H9 (cell line): ENCODE results near the gene CDH6. TPM values are rescaled to one million over a fixed set of nuclear protein-coding genes. Genes with fewer than 3 reads are reported as not detected.
A peak's percentile ranks its signal among the peaks of the same experiment; 100 is the strongest.

Experiments
- DNase-seq: peaks from one replicate; pipeline ENCODE4 v3.0.0-alpha.2; 2017
- H2AFZ ChIP-seq: one replicate; pipeline ENCODE4 v1.6.1; 2013; ENCODE audit warnings: mild to moderate bottlenecking, low read length, control low read depth, moderate library complexity
- H2AK5ac ChIP-seq: 2 replicates; pipeline ENCODE4 v1.6.1; 2013; ENCODE audit warnings: low read length, control low read depth, mixed read lengths; ENCODE audit not compliant: insufficient read length
- H2BK120ac ChIP-seq: one replicate; pipeline ENCODE4 v1.6.1; 2013; ENCODE audit warnings: low read depth, mild to moderate bottlenecking, low read length, control low read depth, inconsistent platforms; ENCODE audit not compliant: poor library complexity, severe bottlenecking
- H2BK12ac ChIP-seq: 2 replicates; pipeline ENCODE4 v1.6.1; 2013; ENCODE audit warnings: low read length, control low read depth, mixed read lengths, low read depth; ENCODE audit not compliant: insufficient read length
- H2BK15ac ChIP-seq: 2 replicates; pipeline ENCODE4 v1.6.1; 2013; ENCODE audit warnings: low read depth, low read length, control low read depth
- H2BK20ac ChIP-seq: one replicate; pipeline ENCODE4 v1.6.1; 2013; ENCODE audit warnings: low read depth, mild to moderate bottlenecking, low read length, control low read depth, inconsistent platforms; ENCODE audit not compliant: poor library complexity, severe bottlenecking
- H2BK5ac ChIP-seq: 2 replicates; pipeline ENCODE4 v1.6.1; 2013; ENCODE audit warnings: low read length, control low read depth, mixed read lengths; ENCODE audit not compliant: insufficient read length
- H3K14ac ChIP-seq: 2 replicates; pipeline ENCODE4 v1.6.1; 2013; ENCODE audit warnings: low read length, control low read depth; ENCODE audit not compliant: insufficient read depth
- H3K18ac ChIP-seq: 2 replicates; pipeline ENCODE4 v1.6.1; 2013; ENCODE audit warnings: low read depth, mild to moderate bottlenecking, mixed read lengths, low read length, control low read depth; ENCODE audit not compliant: insufficient read length
- H3K23ac ChIP-seq: 2 replicates; pipeline ENCODE4 v1.6.1; 2013; ENCODE audit warnings: low read length, control low read depth, mixed read lengths, low read depth; ENCODE audit not compliant: insufficient read length
- H3K23me2 ChIP-seq: 2 replicates; pipeline ENCODE4 v1.6.1; 2013; ENCODE audit warnings: low read depth, mild to moderate bottlenecking, mixed read lengths, low read length, control low read depth; ENCODE audit not compliant: insufficient read length, poor library complexity, severe bottlenecking
- H3K27ac ChIP-seq: 2 replicates; pipeline ENCODE4 v1.5.1; 2013; ENCODE audit warnings: low read length, control low read depth, mixed read lengths, low read depth; ENCODE audit not compliant: insufficient read length
- H3K27me3 ChIP-seq: 2 replicates; pipeline ENCODE4 v1.6.1; 2013; ENCODE audit warnings: low read length, control low read depth, inconsistent platforms; ENCODE audit not compliant: insufficient read depth
- H3K4ac ChIP-seq: 2 replicates; pipeline ENCODE4 v1.6.1; 2013; ENCODE audit warnings: low read depth, mild to moderate bottlenecking, control low read depth, inconsistent platforms, low read length, moderate library complexity
- H3K4me1 ChIP-seq: 2 replicates; pipeline ENCODE4 v1.6.1; 2013; ENCODE audit warnings: low read length, control low read depth, inconsistent platforms; ENCODE audit not compliant: insufficient read depth
- H3K4me2 ChIP-seq: 2 replicates; pipeline ENCODE4 v1.6.1; 2013; ENCODE audit warnings: low read length, control low read depth, mixed read lengths; ENCODE audit not compliant: insufficient read length, insufficient read depth
- H3K56ac ChIP-seq: 2 replicates; pipeline ENCODE4 v1.6.1; 2013; ENCODE audit warnings: low read depth, mild to moderate bottlenecking, mixed read lengths, low read length, control low read depth; ENCODE audit not compliant: insufficient read length
- H3K79me1 ChIP-seq: 2 replicates; pipeline ENCODE4 v1.6.1; 2013; ENCODE audit warnings: low read depth, mild to moderate bottlenecking, moderate library complexity, low read length, control low read depth, inconsistent platforms; ENCODE audit not compliant: insufficient read depth, poor library complexity, severe bottlenecking
- H3K79me2 ChIP-seq: 2 replicates; pipeline ENCODE4 v1.6.1; 2013; ENCODE audit warnings: low read length, control low read depth, inconsistent platforms; ENCODE audit not compliant: insufficient read depth
- H3K9ac ChIP-seq: 2 replicates; pipeline ENCODE4 v1.6.1; 2013; ENCODE audit warnings: low read length, control low read depth, mixed read lengths; ENCODE audit not compliant: insufficient read length; ENCODE audit errors: extremely low read depth
- H3K9me3 ChIP-seq: one replicate; pipeline ENCODE4 v1.6.1; 2013; ENCODE audit warnings: low read depth, low read length, inconsistent platforms; ENCODE audit not compliant: control insufficient read depth
- H3T11ph ChIP-seq: one replicate; pipeline ENCODE4 v1.6.1; 2013; ENCODE audit warnings: mild to moderate bottlenecking, low read length, control low read depth, inconsistent platforms
- H4K20me1 ChIP-seq: one replicate; pipeline ENCODE4 v1.6.1; 2013; ENCODE audit not compliant: control insufficient read depth, insufficient read length, insufficient read depth
- H4K5ac ChIP-seq: 2 replicates; pipeline ENCODE4 v1.6.1; 2013; ENCODE audit warnings: low read depth, mild to moderate bottlenecking, mixed read lengths, low read length, control low read depth; ENCODE audit not compliant: insufficient read length
- H4K8ac ChIP-seq: replicated peaks from 2 replicates; pipeline ENCODE4 v1.6.1; 2013; ENCODE audit warnings: low read length, control low read depth, mixed read lengths, low read depth; ENCODE audit not compliant: insufficient read length
- H4K91ac ChIP-seq: 2 replicates; pipeline ENCODE4 v1.6.1; 2013; ENCODE audit warnings: low read depth, mild to moderate bottlenecking, moderate library complexity, mixed read lengths, low read length, control low read depth; ENCODE audit not compliant: insufficient read length
- H3K27ac Mint-ChIP-seq, 3 experiments: 2 replicates in 2 of 3; 3 replicates in 1 of 3; pipeline ENCODE4 v1.8.0; 2020 to 2021; ENCODE audit warnings: mixed read lengths in 3 of 3, mild to moderate bottlenecking in 1 of 3, moderate library complexity in 1 of 3
- H3K27me3 Mint-ChIP-seq: 2 replicates; pipeline ENCODE4 v1.8.0; 2021; ENCODE audit warnings: low read depth, mild to moderate bottlenecking, moderate library complexity, mixed read lengths
- H3K36me3 Mint-ChIP-seq, 3 experiments: 2 replicates in 2 of 3; 3 replicates in 1 of 3; pipeline ENCODE4 v1.8.0; 2020 to 2021; ENCODE audit warnings: low read depth in 3 of 3, mixed read lengths in 3 of 3; ENCODE audit not compliant: insufficient read depth in 1 of 3
- H3K4me1 Mint-ChIP-seq, 2 experiments: 2 replicates each; pipeline ENCODE4 v1.8.0; 2020; ENCODE audit warnings: mixed read lengths in 2 of 2
- H3K4me3 Mint-ChIP-seq, 2 experiments: 2 replicates in 1 of 2; 3 replicates in 1 of 2; pipeline ENCODE4 v1.8.0; 2020 to 2021; ENCODE audit warnings: mild to moderate bottlenecking in 2 of 2, mixed read lengths in 2 of 2, moderate library complexity in 1 of 2
- H3K9me3 Mint-ChIP-seq, 2 experiments: 2 replicates in 1 of 2; 3 replicates in 1 of 2; pipeline ENCODE4 v1.8.0; 2020; ENCODE audit warnings: mild to moderate bottlenecking in 2 of 2, mixed read lengths in 2 of 2, moderate library complexity in 1 of 2
- WGBS: extraction: QIAGEN DNeasy Blood & Tissue Kit; methylation state at CpG from one replicate; pipeline ENCODE4 v1.1.7; 2013; ENCODE audit warnings: missing lambda C conversion rate, low lambda C conversion rate, mixed read lengths; ENCODE audit not compliant: insufficient read length; ENCODE audit errors: extremely low coverage; 5-methylcytosine and 5-hydroxymethylcytosine counted together
- total RNA-seq: library from RNA; stranded (reverse); gene quantifications from 2 replicates; pipeline ENCODE4 v1.2.1, GENCODE V29; 2021
- TF ChIP-seq, protein P1 (sequence below): fragments of 200-600 bp; sonication (generic); conservative IDR thresholded peaks from 3 replicates; pipeline ENCODE4 v1.8.0; 2021; ENCODE audit warnings: antibody characterized with exemption, mild to moderate bottlenecking

Gene CDH6
- total RNA-seq, 1 experiment from 2014 or later: 11.7 TPM

DNA sequence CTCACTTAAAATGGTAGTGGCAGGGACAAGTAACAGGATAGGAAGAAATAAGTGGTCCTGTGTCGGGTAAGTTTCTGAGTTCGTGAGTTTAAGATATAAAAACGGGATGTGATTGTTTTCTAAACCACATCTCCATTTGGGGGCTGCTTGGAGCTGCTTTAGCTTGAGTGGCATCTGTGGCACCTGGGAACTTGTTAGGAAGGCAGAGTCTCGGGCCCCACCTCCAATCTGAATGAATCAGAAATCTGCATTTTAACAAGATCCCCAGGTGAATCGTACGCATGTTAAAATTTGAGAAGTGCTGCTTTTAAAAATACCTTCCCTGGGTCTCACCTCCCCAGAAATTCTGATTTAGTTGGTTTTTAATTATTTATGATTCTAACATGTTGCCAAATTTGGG, 78.1 kb downstream of the CDH6 start:
- H3K4me1 ChIP-seq: peaks cover 9% of the 10 kb centered on the region; the same call in 1 of the 2 replicates
- H3K79me2 ChIP-seq: no peaks in the 10 kb centered on the region
- H2BK120ac ChIP-seq: no peak overlapping the region
- H4K91ac ChIP-seq: no peak overlapping the region
- Mint-ChIP-seq H3K9me3 (no peaks in the 10 kb centered on the region), H3K27ac (0 out of 7 replicates have a peak overlapping the region, but pooled peaks of 2 of the 3 experiments have one; percentile 12 to 62), H3K27me3 (no peaks in the 10 kb centered on the region; the same call in 1 of the 2 replicates), H3K4me3 (no peak overlapping the region), H3K36me3 (peaks cover 0 to 5% (median 2%) of the 10 kb centered on the region in 3 experiments; a peak in 2 of 7 replicates), H3K4me1 (peaks cover 31 to 34% of the 10 kb centered on the region in 2 experiments)
- DNase-seq: no peak
- no peak overlapping the region for H2BK12ac ChIP-seq
- H3K14ac ChIP-seq: no peak overlapping the region
- H2AFZ ChIP-seq: no peak overlapping the region
- no peak overlapping the region for H3K23ac ChIP-seq
- TF ChIP-seq, protein P1, sequence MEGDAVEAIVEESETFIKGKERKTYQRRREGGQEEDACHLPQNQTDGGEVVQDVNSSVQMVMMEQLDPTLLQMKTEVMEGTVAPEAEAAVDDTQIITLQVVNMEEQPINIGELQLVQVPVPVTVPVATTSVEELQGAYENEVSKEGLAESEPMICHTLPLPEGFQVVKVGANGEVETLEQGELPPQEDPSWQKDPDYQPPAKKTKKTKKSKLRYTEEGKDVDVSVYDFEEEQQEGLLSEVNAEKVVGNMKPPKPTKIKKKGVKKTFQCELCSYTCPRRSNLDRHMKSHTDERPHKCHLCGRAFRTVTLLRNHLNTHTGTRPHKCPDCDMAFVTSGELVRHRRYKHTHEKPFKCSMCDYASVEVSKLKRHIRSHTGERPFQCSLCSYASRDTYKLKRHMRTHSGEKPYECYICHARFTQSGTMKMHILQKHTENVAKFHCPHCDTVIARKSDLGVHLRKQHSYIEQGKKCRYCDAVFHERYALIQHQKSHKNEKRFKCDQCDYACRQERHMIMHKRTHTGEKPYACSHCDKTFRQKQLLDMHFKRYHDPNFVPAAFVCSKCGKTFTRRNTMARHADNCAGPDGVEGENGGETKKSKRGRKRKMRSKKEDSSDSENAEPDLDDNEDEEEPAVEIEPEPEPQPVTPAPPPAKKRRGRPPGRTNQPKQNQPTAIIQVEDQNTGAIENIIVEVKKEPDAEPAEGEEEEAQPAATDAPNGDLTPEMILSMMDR: no peak
- H3K56ac ChIP-seq: no peak overlapping the region
- H4K20me1 ChIP-seq: no peaks in the 10 kb centered on the region
- H2BK15ac ChIP-seq: no peak overlapping the region
- no peak overlapping the region for H3K27ac ChIP-seq
- no peaks in the 10 kb centered on the region for H3K9me3 ChIP-seq
- no peak overlapping the region for H2BK20ac ChIP-seq
- no peak overlapping the region for H3K9ac ChIP-seq
- no peak overlapping the region for H4K8ac ChIP-seq
- H2BK5ac ChIP-seq: no peak overlapping the region
- no peaks in the 10 kb centered on the region for H3K79me1 ChIP-seq
- no peaks in the 10 kb centered on the region for H3K27me3 ChIP-seq
- H2AK5ac ChIP-seq: no peak overlapping the region
- no peaks in the 10 kb centered on the region for H3K23me2 ChIP-seq
- H3K4me2 ChIP-seq: peak overlapping the region; percentile 33
- H4K5ac ChIP-seq: no peak overlapping the region
- no peak overlapping the region for H3K18ac ChIP-seq
- H3K4ac ChIP-seq: no peak overlapping the region
- H3T11ph ChIP-seq: no peak overlapping the region
- no CpG with 5 or more reads among the region's 6 CpGs for WGBS
